Lung (tissue), 12 donors: ENCODE data around the gene DLG2. TPM values are rescaled to one million over a fixed set of nuclear protein-coding genes. Genes with fewer than 3 reads are reported as not detected.
A peak's percentile ranks its signal among the peaks of the same experiment; 100 is the strongest.

ENCODE experiments used
- ATAC-seq: fragments of 200-7000 bp; cut with Tn5 transposase; one replicate; pipeline ENCODE4 v1.9.1; 2020; ENCODE audit warnings: moderate number of reproducible peaks; ENCODE audit not compliant: insufficient read depth, low FRiP score
- DNase-seq, 3 donors: peaks; one replicate each; pipeline ENCODE4 v3.0.0-alpha.2; 2013 to 2017
- H3K27ac ChIP-seq, 2 donors: one replicate each; pipeline ENCODE4 v1.5.1; 2013; ENCODE audit warnings: mild to moderate bottlenecking in 2 of 2, moderate library complexity in 2 of 2, control low read depth in 1 of 2, inconsistent platforms in 1 of 2, low read depth in 1 of 2, low read length in 1 of 2
- H3K27me3 ChIP-seq, 3 donors: one replicate each; pipeline ENCODE4 v1.5.1; 2013; ENCODE audit warnings: low read length in 2 of 3; ENCODE audit not compliant: control insufficient read depth in 3 of 3, insufficient read depth in 3 of 3
- H3K36me3 ChIP-seq, 4 donors: one replicate each; pipeline ENCODE4 v1.5.1; 2013; ENCODE audit warnings: low read length in 4 of 4, mild to moderate bottlenecking in 1 of 4, moderate library complexity in 1 of 4; ENCODE audit not compliant: control insufficient read depth in 4 of 4, insufficient read depth in 4 of 4
- H3K4me1 ChIP-seq, 5 donors: one replicate each; pipeline ENCODE4 v1.5.1; 2013; ENCODE audit warnings: low read length in 5 of 5, mild to moderate bottlenecking in 2 of 5, moderate library complexity in 1 of 5; ENCODE audit not compliant: control insufficient read depth in 5 of 5, insufficient read depth in 5 of 5
- H3K4me3 ChIP-seq: one replicate; pipeline ENCODE4 v1.5.1; 2013; ENCODE audit warnings: mild to moderate bottlenecking, control low read depth, moderate library complexity
- H3K9ac ChIP-seq, 2 donors: one replicate each; pipeline ENCODE4 v1.5.1; 2013; ENCODE audit warnings: low read length in 2 of 2, control low read depth in 1 of 2; ENCODE audit not compliant: insufficient read depth in 1 of 2
- H3K9me3 ChIP-seq, 4 donors: one replicate each; pipeline ENCODE4 v1.5.1; 2013; ENCODE audit warnings: low read length in 3 of 4, mild to moderate bottlenecking in 1 of 4, moderate library complexity in 1 of 4; ENCODE audit not compliant: control insufficient read depth in 4 of 4, insufficient read depth in 3 of 4
- WGBS, 2 donors: extraction: QIAGEN DNeasy Blood & Tissue Kit; methylation state at CpG; one replicate each; pipeline ENCODE4 v1.1.7; 2013; 5-methylcytosine and 5-hydroxymethylcytosine counted together
- polyA plus RNA-seq, 2 donors: library from polyadenylated mRNA; stranded (reverse); fragments of 200-250 nt; gene quantifications; one replicate each; pipeline ENCODE4 v1.2.1, GENCODE V29; 2013
- total RNA-seq, 2 donors: library from RNA; depleted of rRNA in 1 of 2; stranded (reverse); fragments of >200 nt in 1 of 2; gene quantifications; one replicate each; pipeline ENCODE4 v1.2.1, GENCODE V29; 2014 to 2021
- TF ChIP-seq, protein P1 (sequence below): IDR thresholded peaks from 2 replicates; pipeline ENCODE4 v1.5.1; 2012; ENCODE audit warnings: mild to moderate bottlenecking; ENCODE audit errors: control extremely low read depth, extremely low read depth
- donor health status: control.
- donor health status: control.
- donor health status: Bipolar disorder and iron deficiency.
- donor health status: healthy.
- donor health status: DM: yes; HTN: yes; CAD: no.

DLG2 gene
- total and polyA plus RNA-seq, 4 donors = 0.32 to 24.1 (median 5.4) TPM

GRCh38 chr11:84522331-84522730 is 1104.8 kb downstream of the DLG2 start:
- DNase-seq = no peak
- ATAC-seq = peak; percentile 41
- Histone ChIP-seq H3K27ac (no peak overlapping the region), H3K27me3 (no peaks in the 10 kb centered on the region), H3K36me3 (no peaks in the 10 kb centered on the region), H3K4me1 (peaks cover 0 to 2% (median 0%) of the 10 kb centered on the region in 5 donors), H3K4me3 (no peak overlapping the region), H3K9me3 (no peaks in the 10 kb centered on the region), H3K9ac (no peak overlapping the region)
- TF ChIP-seq, protein P1, sequence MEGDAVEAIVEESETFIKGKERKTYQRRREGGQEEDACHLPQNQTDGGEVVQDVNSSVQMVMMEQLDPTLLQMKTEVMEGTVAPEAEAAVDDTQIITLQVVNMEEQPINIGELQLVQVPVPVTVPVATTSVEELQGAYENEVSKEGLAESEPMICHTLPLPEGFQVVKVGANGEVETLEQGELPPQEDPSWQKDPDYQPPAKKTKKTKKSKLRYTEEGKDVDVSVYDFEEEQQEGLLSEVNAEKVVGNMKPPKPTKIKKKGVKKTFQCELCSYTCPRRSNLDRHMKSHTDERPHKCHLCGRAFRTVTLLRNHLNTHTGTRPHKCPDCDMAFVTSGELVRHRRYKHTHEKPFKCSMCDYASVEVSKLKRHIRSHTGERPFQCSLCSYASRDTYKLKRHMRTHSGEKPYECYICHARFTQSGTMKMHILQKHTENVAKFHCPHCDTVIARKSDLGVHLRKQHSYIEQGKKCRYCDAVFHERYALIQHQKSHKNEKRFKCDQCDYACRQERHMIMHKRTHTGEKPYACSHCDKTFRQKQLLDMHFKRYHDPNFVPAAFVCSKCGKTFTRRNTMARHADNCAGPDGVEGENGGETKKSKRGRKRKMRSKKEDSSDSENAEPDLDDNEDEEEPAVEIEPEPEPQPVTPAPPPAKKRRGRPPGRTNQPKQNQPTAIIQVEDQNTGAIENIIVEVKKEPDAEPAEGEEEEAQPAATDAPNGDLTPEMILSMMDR = no peak

GRCh38 chr11:84518631-84519183 is 1108.4 kb downstream of the DLG2 start:
- Histone ChIP-seq H3K4me1 (no peaks in the 10 kb centered on the region), H3K27me3 (no peaks in the 10 kb centered on the region), H3K36me3 (no peaks in the 10 kb centered on the region), H3K27ac (no peak overlapping the region), H3K4me3 (no peak overlapping the region), H3K9me3 (no peaks in the 10 kb centered on the region), H3K9ac (no peak overlapping the region)
- ATAC-seq = no peak
- no peak for DNase-seq
- 83% methylated on average over 2 of the region's 2 CpGs for WGBS, 2 donors
- TF ChIP-seq, protein P1 = no peak

GRCh38 chr11:84514436-84514835 is 1112.7 kb downstream of the DLG2 start:
- Histone ChIP-seq H3K9ac (no peak overlapping the region), H3K27ac (no peak overlapping the region), H3K27me3 (no peaks in the 10 kb centered on the region), H3K4me3 (no peak overlapping the region), H3K4me1 (no peaks in the 10 kb centered on the region), H3K9me3 (no peaks in the 10 kb centered on the region), H3K36me3 (no peaks in the 10 kb centered on the region)
- DNase-seq (no peak), ATAC-seq (no peak)
- 80 to 88% methylated on average over 1 of the region's 1 CpG for WGBS, 2 donors
- TF ChIP-seq, protein P1 = no peak

DNA sequence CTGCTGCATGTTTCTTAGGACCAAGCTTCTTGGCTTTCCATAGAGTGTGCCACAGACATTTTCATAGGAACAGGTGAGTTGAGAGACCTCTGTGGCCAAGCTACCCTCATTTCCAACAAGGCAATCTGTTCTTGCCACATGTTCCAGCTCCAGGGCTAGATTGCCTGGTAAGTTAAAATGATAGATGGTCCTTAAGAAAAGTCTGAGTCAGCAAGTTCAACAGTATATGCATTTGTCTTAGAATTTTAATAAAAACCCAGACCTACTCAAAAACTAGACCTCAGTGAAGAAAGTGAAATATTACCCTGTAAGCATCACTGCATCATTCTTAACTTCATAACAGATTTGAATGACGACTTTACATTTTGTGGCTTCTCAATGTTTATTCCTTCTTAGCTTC is 1123.6 kb downstream of the DLG2 start:
- Histone ChIP-seq H3K4me1 (no peaks in the 10 kb centered on the region), H3K27me3 (no peaks in the 10 kb centered on the region), H3K4me3 (no peak overlapping the region), H3K27ac (no peak overlapping the region), H3K36me3 (no peaks in the 10 kb centered on the region), H3K9me3 (no peaks in the 10 kb centered on the region), H3K9ac (no peak overlapping the region)
- DNase-seq = no peak
- TF ChIP-seq, protein P1 = no peak
- 62 to 71% methylated on average over 1 of the region's 1 CpG for WGBS, 2 donors
- ATAC-seq = no peak
